GM12878 (cell line): ENCODE results near the gene SPR. TPM values are rescaled to one million over a fixed set of nuclear protein-coding genes. Genes with fewer than 3 reads are reported as not detected.

Source experiments
- ATAC-seq: fragments of 200-7000 bp; cut with Tn5 transposase; 3 replicates; pipeline ENCODE4 v1.9.1; 2020; ENCODE audit warnings: mild to moderate bottlenecking, moderate library complexity
- BruUV-seq: library from RNA; stranded (reverse); fragments of 400-500 nt; replicated peaks from 2 replicates; lab custom pipeline; 2021; lab: Mats Ljungman, UMichigan
- CTCF ChIA-PET: fragments of 300-600 bp; sonication (Branson Sonifier 250); formaldehyde crosslinking; extraction: SDS; loops from one replicate; lab custom pipeline; 2021; ENCODE audit warnings: inconsistent platforms; lab: Yijun Ruan, JAX
- POLR2A ChIA-PET: fragments of 350-600 bp; formaldehyde crosslinking; extraction: SDS; loops from one replicate; lab custom pipeline; 2021; ENCODE audit warnings: inconsistent platforms; lab: Charles Lee
- RAD21 ChIA-PET: fragments of 300-600 bp; sonication (Branson Sonifier 250); formaldehyde crosslinking; loops from one replicate; lab custom pipeline; 2023; ENCODE audit warnings: antibody characterized with exemption; ENCODE audit not compliant: unreplicated experiment; lab: Charles Lee
- SMC1A ChIA-PET: fragments of 300-600 bp; sonication (Branson Sonifier 250); formaldehyde crosslinking; loops from one replicate; lab custom pipeline; 2023; ENCODE audit not compliant: unreplicated experiment, uncharacterized antibody; lab: Charles Lee
- DNase-seq: peaks from one replicate; pipeline ENCODE4 v3.0.0-alpha.2; 2011; ENCODE audit warnings: low read depth, low spot score
- FAIRE-seq: peaks from 3 replicates; lab custom pipeline; 2011; peaks lifted over from hg19 to GRCh38; lab: Jason Lieb, UNC
- H2AFZ ChIP-seq: 2 replicates; pipeline ENCODE4 v1.6.0; 2011; ENCODE audit warnings: low read depth, low read length, control low read depth; ENCODE audit not compliant: control insufficient read depth
- H3K27ac ChIP-seq: 2 replicates; pipeline ENCODE4 v1.5.1; 2011; ENCODE audit warnings: control low read depth; ENCODE audit not compliant: control insufficient read depth, insufficient read depth
- H3K27me3 ChIP-seq, 2 experiments: replicated peaks in 1 of 2; 2 replicates each; pipeline versions ENCODE4 v1.6.0 to v1.6.1; 2011; ENCODE audit warnings: low read length in 1 of 2; ENCODE audit not compliant: control insufficient read depth in 2 of 2, insufficient read depth in 2 of 2
- H3K36me3 ChIP-seq, 2 experiments: 2 replicates each; pipeline ENCODE4 v1.5.1; 2011; ENCODE audit warnings: low read length in 1 of 2; ENCODE audit not compliant: control insufficient read depth in 2 of 2, insufficient read depth in 2 of 2
- H3K4me1 ChIP-seq: 2 replicates; pipeline ENCODE4 v1.6.1; 2011; ENCODE audit warnings: mild to moderate bottlenecking, low read length, moderate library complexity, mixed read lengths; ENCODE audit not compliant: control insufficient read depth, insufficient read depth
- H3K4me2 ChIP-seq: 2 replicates; pipeline ENCODE4 v1.6.0; 2011; ENCODE audit warnings: control low read depth; ENCODE audit not compliant: control insufficient read depth, insufficient read depth
- H3K4me3 ChIP-seq: fragments of 200-600 bp; sonication (generic); 2 replicates; pipeline ENCODE4 v1.5.1; 2016
- H3K79me2 ChIP-seq: 2 replicates; pipeline ENCODE4 v1.6.0; 2011; ENCODE audit warnings: low read length; ENCODE audit not compliant: control insufficient read depth, insufficient read depth
- H3K9ac ChIP-seq: 2 replicates; pipeline ENCODE4 v1.8.0; 2011; ENCODE audit warnings: low read length, control low read depth, mixed read lengths; ENCODE audit not compliant: control insufficient read depth, insufficient read depth
- H3K9me3 ChIP-seq: replicated peaks from 3 replicates; pipeline ENCODE4 v1.5.1; 2011; ENCODE audit warnings: mild to moderate bottlenecking, low read length; ENCODE audit not compliant: control insufficient read depth, insufficient read depth
- H4K20me1 ChIP-seq: 2 replicates; pipeline ENCODE4 v1.6.0; 2011; ENCODE audit not compliant: control insufficient read depth, insufficient read depth
- CHD1 ChIP-seq: IDR thresholded peaks from 2 replicates; pipeline ENCODE4 v1.6.1; 2012; ENCODE audit warnings: low read depth, low read length, improper control_type of control experiment
- EZH2 ChIP-seq: IDR thresholded peaks from 2 replicates; pipeline ENCODE4 v1.6.1; 2012; ENCODE audit warnings: low read depth, mild to moderate bottlenecking, control low read depth, inconsistent platforms, low read length, borderline replicate concordance; ENCODE audit not compliant: control insufficient read depth
- FOXK2 ChIP-seq: fragments of 450-650 bp; IDR thresholded peaks from 2 replicates; pipeline ENCODE4 v1.6.1; 2017; ENCODE audit warnings: mild to moderate bottlenecking, moderate library complexity
- IRF4 ChIP-seq: IDR thresholded peaks from 2 replicates; pipeline ENCODE4 v1.6.1; 2011; ENCODE audit warnings: low read depth, low read length
- RELA ChIP-seq: fragments of 450-650 bp; IDR thresholded peaks from 2 replicates; pipeline ENCODE4 v1.8.0; 2014; ENCODE audit warnings: borderline replicate concordance; ENCODE audit not compliant: partially characterized antibody
- RUNX3 ChIP-seq: IDR thresholded peaks from 2 replicates; pipeline ENCODE4 v1.6.1; 2012; ENCODE audit warnings: low read length, inconsistent platforms
- SMAD1 ChIP-seq: fragments of 450-650 bp; IDR thresholded peaks from 2 replicates; pipeline ENCODE4 v1.6.1; 2018; ENCODE audit warnings: mild to moderate bottlenecking, low read depth; ENCODE audit not compliant: partially characterized antibody
- SMAD5 ChIP-seq: IDR thresholded peaks from 2 replicates; pipeline ENCODE4 v1.6.1; 2016; ENCODE audit warnings: antibody characterized with exemption, low read depth
- SMARCA5 ChIP-seq: fragments of 450-650 bp; IDR thresholded peaks from 2 replicates; pipeline ENCODE4 v1.6.1; 2017; ENCODE audit warnings: mild to moderate bottlenecking
- TCF12 ChIP-seq: IDR thresholded peaks from 2 replicates; pipeline ENCODE4 v1.6.1; 2011; ENCODE audit warnings: low read depth, mild to moderate bottlenecking, low read length
- ZNF217 ChIP-seq: fragments of 450-650 bp; IDR thresholded peaks from 2 replicates; pipeline ENCODE4 v1.6.1; 2017; ENCODE audit warnings: antibody characterized with exemption, mild to moderate bottlenecking
- WGBS: methylation state at CpG from one replicate; pipeline ENCODE4 v1.1.6; 2016; ENCODE audit warnings: low lambda C conversion rate; ENCODE audit not compliant: insufficient replicate concordance, insufficient coverage; ENCODE audit errors: missing lambda C conversion rate; 5-methylcytosine and 5-hydroxymethylcytosine counted together
- in situ Hi-C: fragments of 300-500 bp; cut with MboI; formaldehyde crosslinking; loops from 9 replicates; pipeline ENCODE4 v1.14.3; 2018; ENCODE audit warnings: mixed read lengths
- intact Hi-C: fragments of 100-400 bp; cut with micrococcal nuclease; formaldehyde crosslinking; loops from one replicate; pipeline ENCODE4 v1.14.2; 2022; ENCODE audit not compliant: unreplicated experiment
- polyA plus RNA-seq, 11 experiments: library from polyadenylated mRNA; depleted of rRNA in 4 of 11; unstranded in 6 of 11; stranded (reverse) in 5 of 11; fragments of >200 nt; fragmentation: Nextera tagmentation in 4 of 11; fragmentation: Illumina TruSeq in 1 of 11; extraction: Ambion mirVana in 4 of 11; extraction: Trizol in 1 of 11; gene quantifications; 1 replicate in 1 of 11; 2 replicates in 10 of 11; pipeline versions ENCODE4 v1.2.1 to v1.2.3, GENCODE V29; 2011 to 2016; ENCODE audit warnings: inconsistent platforms in 2 of 11, missing spikeins in 2 of 11, low read depth in 1 of 11
- total RNA-seq, 4 experiments: library from RNA; depleted of rRNA in 3 of 4; stranded (reverse); fragments of >200 nt in 3 of 4; fragmentation: Illumina TruSeq in 1 of 4; extraction: Trizol in 1 of 4; gene quantifications; 2 replicates each; pipeline versions ENCODE4 v1.2.1 to v1.2.3, GENCODE V29; 2013 to 2021
- TF ChIP-seq, protein P1 (sequence below): fragments of 450-650 bp; IDR thresholded peaks from 2 replicates; pipeline ENCODE4 v1.6.1; 2017; ENCODE audit warnings: mild to moderate bottlenecking, moderate library complexity
- TF ChIP-seq, protein P2 (sequence below): fragments of 450-650 bp; formaldehyde crosslinking; IDR thresholded peaks from 2 replicates; pipeline ENCODE4 v1.5.0; 2022; ENCODE audit warnings: mild to moderate bottlenecking, missing genetic modification characterization
- TF ChIP-seq, protein P3 (sequence below): fragments of 450-650 bp; formaldehyde crosslinking; IDR thresholded peaks from 2 replicates; pipeline ENCODE4 v1.4.0; 2020; ENCODE audit warnings: mild to moderate bottlenecking, moderate library complexity

Gene SPR
- total and polyA plus RNA-seq, 10 of the 15 experiments (the other 5 are each of a cell fraction or from before 2014, with no cell fraction given) = 0.68 to 7.8 (median 2.5) TPM

DNA sequence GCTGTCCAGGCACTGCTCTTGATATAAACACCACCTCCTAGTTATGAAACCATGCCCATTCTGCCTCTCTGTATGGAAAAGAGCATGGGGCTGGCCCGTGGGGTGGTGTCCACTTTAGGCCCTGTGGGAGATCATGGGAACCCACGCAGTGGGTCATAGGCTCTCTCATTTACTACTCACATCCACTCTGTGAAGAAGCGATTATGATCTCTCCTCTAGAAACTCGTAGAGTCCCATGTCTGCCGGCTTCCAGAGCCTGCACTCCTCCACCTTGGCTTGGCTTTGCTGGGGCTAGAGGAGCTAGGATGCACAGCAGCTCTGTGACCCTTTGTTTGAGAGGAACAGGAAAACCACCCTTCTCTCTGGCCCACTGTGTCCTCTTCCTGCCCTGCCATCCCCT lies 46.0 kb downstream of the SPR start:
- intact Hi-C loops = no loop called here
- H3K27ac ChIP-seq = no peak overlapping the region
- in situ Hi-C loops = no loop called here
- no peak for TF ChIP-seq IRF4
- TF ChIP-seq, protein P1, sequence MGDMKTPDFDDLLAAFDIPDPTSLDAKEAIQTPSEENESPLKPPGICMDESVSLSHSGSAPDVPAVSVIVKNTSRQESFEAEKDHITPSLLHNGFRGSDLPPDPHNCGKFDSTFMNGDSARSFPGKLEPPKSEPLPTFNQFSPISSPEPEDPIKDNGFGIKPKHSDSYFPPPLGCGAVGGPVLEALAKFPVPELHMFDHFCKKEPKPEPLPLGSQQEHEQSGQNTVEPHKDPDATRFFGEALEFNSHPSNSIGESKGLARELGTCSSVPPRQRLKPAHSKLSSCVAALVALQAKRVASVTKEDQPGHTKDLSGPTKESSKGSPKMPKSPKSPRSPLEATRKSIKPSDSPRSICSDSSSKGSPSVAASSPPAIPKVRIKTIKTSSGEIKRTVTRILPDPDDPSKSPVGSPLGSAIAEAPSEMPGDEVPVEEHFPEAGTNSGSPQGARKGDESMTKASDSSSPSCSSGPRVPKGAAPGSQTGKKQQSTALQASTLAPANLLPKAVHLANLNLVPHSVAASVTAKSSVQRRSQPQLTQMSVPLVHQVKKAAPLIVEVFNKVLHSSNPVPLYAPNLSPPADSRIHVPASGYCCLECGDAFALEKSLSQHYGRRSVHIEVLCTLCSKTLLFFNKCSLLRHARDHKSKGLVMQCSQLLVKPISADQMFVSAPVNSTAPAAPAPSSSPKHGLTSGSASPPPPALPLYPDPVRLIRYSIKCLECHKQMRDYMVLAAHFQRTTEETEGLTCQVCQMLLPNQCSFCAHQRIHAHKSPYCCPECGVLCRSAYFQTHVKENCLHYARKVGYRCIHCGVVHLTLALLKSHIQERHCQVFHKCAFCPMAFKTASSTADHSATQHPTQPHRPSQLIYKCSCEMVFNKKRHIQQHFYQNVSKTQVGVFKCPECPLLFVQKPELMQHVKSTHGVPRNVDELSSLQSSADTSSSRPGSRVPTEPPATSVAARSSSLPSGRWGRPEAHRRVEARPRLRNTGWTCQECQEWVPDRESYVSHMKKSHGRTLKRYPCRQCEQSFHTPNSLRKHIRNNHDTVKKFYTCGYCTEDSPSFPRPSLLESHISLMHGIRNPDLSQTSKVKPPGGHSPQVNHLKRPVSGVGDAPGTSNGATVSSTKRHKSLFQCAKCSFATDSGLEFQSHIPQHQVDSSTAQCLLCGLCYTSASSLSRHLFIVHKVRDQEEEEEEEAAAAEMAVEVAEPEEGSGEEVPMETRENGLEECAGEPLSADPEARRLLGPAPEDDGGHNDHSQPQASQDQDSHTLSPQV = no peak
- no peak for TF ChIP-seq RELA
- no peak for TF ChIP-seq TCF12
- TF ChIP-seq FOXK2 = no peak
- TF ChIP-seq SMARCA5 = no peak
- no peak for TF ChIP-seq ZNF217
- no peak for TF ChIP-seq SMAD5
- TF ChIP-seq, protein P2, sequence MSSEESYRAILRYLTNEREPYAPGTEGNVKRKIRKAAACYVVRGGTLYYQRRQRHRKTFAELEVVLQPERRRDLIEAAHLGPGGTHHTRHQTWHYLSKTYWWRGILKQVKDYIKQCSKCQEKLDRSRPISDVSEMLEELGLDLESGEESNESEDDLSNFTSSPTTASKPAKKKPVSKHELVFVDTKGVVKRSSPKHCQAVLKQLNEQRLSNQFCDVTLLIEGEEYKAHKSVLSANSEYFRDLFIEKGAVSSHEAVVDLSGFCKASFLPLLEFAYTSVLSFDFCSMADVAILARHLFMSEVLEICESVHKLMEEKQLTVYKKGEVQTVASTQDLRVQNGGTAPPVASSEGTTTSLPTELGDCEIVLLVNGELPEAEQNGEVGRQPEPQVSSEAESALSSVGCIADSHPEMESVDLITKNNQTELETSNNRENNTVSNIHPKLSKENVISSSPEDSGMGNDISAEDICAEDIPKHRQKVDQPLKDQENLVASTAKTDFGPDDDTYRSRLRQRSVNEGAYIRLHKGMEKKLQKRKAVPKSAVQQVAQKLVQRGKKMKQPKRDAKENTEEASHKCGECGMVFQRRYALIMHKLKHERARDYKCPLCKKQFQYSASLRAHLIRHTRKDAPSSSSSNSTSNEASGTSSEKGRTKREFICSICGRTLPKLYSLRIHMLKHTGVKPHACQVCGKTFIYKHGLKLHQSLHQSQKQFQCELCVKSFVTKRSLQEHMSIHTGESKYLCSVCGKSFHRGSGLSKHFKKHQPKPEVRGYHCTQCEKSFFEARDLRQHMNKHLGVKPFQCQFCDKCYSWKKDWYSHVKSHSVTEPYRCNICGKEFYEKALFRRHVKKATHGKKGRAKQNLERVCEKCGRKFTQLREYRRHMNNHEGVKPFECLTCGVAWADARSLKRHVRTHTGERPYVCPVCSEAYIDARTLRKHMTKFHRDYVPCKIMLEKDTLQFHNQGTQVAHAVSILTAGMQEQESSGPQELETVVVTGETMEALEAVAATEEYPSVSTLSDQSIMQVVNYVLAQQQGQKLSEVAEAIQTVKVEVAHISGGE (CRISPR knock-in tag) = no peak
- no peak for TF ChIP-seq EZH2
- no peak for TF ChIP-seq SMAD1
- TF ChIP-seq, protein P3, sequence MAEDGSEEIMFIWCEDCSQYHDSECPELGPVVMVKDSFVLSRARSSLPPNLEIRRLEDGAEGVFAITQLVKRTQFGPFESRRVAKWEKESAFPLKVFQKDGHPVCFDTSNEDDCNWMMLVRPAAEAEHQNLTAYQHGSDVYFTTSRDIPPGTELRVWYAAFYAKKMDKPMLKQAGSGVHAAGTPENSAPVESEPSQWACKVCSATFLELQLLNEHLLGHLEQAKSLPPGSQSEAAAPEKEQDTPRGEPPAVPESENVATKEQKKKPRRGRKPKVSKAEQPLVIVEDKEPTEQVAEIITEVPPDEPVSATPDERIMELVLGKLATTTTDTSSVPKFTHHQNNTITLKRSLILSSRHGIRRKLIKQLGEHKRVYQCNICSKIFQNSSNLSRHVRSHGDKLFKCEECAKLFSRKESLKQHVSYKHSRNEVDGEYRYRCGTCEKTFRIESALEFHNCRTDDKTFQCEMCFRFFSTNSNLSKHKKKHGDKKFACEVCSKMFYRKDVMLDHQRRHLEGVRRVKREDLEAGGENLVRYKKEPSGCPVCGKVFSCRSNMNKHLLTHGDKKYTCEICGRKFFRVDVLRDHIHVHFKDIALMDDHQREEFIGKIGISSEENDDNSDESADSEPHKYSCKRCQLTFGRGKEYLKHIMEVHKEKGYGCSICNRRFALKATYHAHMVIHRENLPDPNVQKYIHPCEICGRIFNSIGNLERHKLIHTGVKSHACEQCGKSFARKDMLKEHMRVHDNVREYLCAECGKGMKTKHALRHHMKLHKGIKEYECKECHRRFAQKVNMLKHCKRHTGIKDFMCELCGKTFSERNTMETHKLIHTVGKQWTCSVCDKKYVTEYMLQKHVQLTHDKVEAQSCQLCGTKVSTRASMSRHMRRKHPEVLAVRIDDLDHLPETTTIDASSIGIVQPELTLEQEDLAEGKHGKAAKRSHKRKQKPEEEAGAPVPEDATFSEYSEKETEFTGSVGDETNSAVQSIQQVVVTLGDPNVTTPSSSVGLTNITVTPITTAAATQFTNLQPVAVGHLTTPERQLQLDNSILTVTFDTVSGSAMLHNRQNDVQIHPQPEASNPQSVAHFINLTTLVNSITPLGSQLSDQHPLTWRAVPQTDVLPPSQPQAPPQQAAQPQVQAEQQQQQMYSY (CRISPR knock-in tag) = no peak
- TF ChIP-seq CHD1 = no peak
- TF ChIP-seq RUNX3 = no peak
- TF ChIP-seq, all 136 proteins: peak for 0
- H3K4me1 ChIP-seq = no peaks in the 10 kb centered on the region; the same call in 1 of the 2 replicates
- H4K20me1 ChIP-seq = no peaks in the 10 kb centered on the region; the same call in 1 of the 2 replicates
- POLR2A ChIA-PET = no interaction called here
- CTCF ChIA-PET = interaction anchor here (1.0 to 8.0 kb wide), 5 partner anchors 35 to 244 kb away, joined by 3 to 117 read pairs (median 10); partner anchors contain the start of gene SPR
- H3K79me2 ChIP-seq = no peaks in the 10 kb centered on the region
- H3K27me3 ChIP-seq = peaks cover 0 to 3% of the 10 kb centered on the region in 2 experiments; a peak in 3 of 4 replicates
- DNase-seq (no peak), ATAC-seq (no peak), FAIRE-seq (no peak)
- no TSS peak for BruUV-seq
- SMC1A ChIA-PET = interaction anchor here (4.8 kb wide), 1 partner anchor 40 kb away, joined by 39 read pairs; no protein-coding TSS in a partner anchor
- no peaks in the 10 kb centered on the region for H3K9me3 ChIP-seq
- H2AFZ ChIP-seq = no peak overlapping the region
- no peaks in the 10 kb centered on the region for H3K36me3 ChIP-seq
- WGBS = 47% methylated on average over 5 of the region's 5 CpGs
- no peak overlapping the region for H3K4me2 ChIP-seq
- no peak overlapping the region for H3K9ac ChIP-seq
- no peak overlapping the region for H3K4me3 ChIP-seq
- RAD21 ChIA-PET = interaction anchor here (3.3 kb wide), 1 partner anchor 39 kb away, joined by 51 read pairs; no protein-coding TSS in a partner anchor
